Osteoblast (primary cell): ENCODE measurements around the gene ZNF488. TPM values are rescaled to one million over a fixed set of nuclear protein-coding genes. Genes with fewer than 3 reads are reported as not detected.

ENCODE experiments used
- DNase-seq: peaks from one replicate; pipeline ENCODE4 v3.0.0; 2011; ENCODE audit warnings: low spot score, mixed read lengths; ENCODE audit not compliant: insufficient read length; ENCODE audit errors: missing footprints
- H2AFZ ChIP-seq: 2 replicates; pipeline ENCODE4 v1.6.0; 2011; ENCODE audit warnings: mild to moderate bottlenecking, low read length
- H3K27ac ChIP-seq: 2 replicates; pipeline ENCODE4 v1.5.1; 2011; ENCODE audit warnings: mild to moderate bottlenecking, low read depth, low read length, moderate library complexity
- H3K27me3 ChIP-seq: 2 replicates; pipeline ENCODE4 v1.6.0; 2012; ENCODE audit warnings: mild to moderate bottlenecking, control low read depth, inconsistent platforms, low read length, moderate library complexity; ENCODE audit not compliant: insufficient read depth
- H3K36me3 ChIP-seq: 2 replicates; pipeline ENCODE4 v1.5.1; 2011; ENCODE audit warnings: mild to moderate bottlenecking, low read length, control low read depth, moderate library complexity; ENCODE audit not compliant: insufficient read depth
- H3K4me1 ChIP-seq: 2 replicates; pipeline ENCODE4 v1.5.1; 2011; ENCODE audit warnings: mild to moderate bottlenecking, low read length, control low read depth, moderate library complexity; ENCODE audit not compliant: insufficient read depth
- H3K4me2 ChIP-seq: 2 replicates; pipeline ENCODE4 v1.6.0; 2011; ENCODE audit warnings: mild to moderate bottlenecking, low read length; ENCODE audit not compliant: insufficient read depth
- H3K4me3 ChIP-seq: fragments of 200-600 bp; sonication (generic); 3 replicates; pipeline ENCODE4 v1.5.1; 2012; ENCODE audit warnings: mild to moderate bottlenecking, low read length, inconsistent platforms; ENCODE audit not compliant: insufficient read depth
- H3K79me2 ChIP-seq: 2 replicates; pipeline ENCODE4 v1.6.0; 2012; ENCODE audit warnings: mild to moderate bottlenecking, low read length, control low read depth, inconsistent platforms; ENCODE audit not compliant: insufficient read depth
- H3K9me3 ChIP-seq: 2 replicates; pipeline ENCODE4 v1.5.1; 2011; ENCODE audit warnings: low read depth, low read length, control low read depth
- H4K20me1 ChIP-seq: 2 replicates; pipeline ENCODE4 v1.6.0; 2012; ENCODE audit warnings: mild to moderate bottlenecking, low read length, control low read depth; ENCODE audit not compliant: insufficient read depth
- CTCF ChIP-seq: IDR thresholded peaks from 2 replicates; pipeline ENCODE4 v1.5.1; 2011; ENCODE audit warnings: mild to moderate bottlenecking, low read depth, low read length, moderate library complexity; ENCODE audit errors: extremely low read depth
- total RNA-seq: library from RNA; depleted of rRNA; stranded (reverse); fragments of >200 nt; gene quantifications from 2 replicates; pipeline ENCODE4 v1.2.3, GENCODE V29; 2012

The ZNF488 gene
- total RNA-seq, 1 donor, result under 0.01 TPM

- Histone ChIP-seq H3K9me3 (no peaks in the 10 kb centered on the region), H3K27ac (no peak overlapping the region), H3K4me3 (no peak overlapping the region), H3K36me3 (no peaks in the 10 kb centered on the region), H4K20me1 (no peaks in the 10 kb centered on the region), H3K4me2 (no peak overlapping the region), H3K79me2 (no peaks in the 10 kb centered on the region), H3K4me1 (no peaks in the 10 kb centered on the region), H3K27me3 (peaks cover 15% of the 10 kb centered on the region), H2AFZ (no peak overlapping the region)
- no peak for TF ChIP-seq CTCF
- peak; percentile 73 for DNase-seq
Measured at GRCh38 chr10:47323087-47323486, 61.0 kb downstream of the ZNF488 start.

GRCh38 chr10:47322300-47323061 is 61.6 kb downstream of the ZNF488 start, which contains the start of gene GDF2:
TSS of gene GDF2 (plus strand) at chr10:47322454. CDS start at chr10:47322669, 215 bp downstream.
- Histone ChIP-seq H3K36me3 (no peaks in the 10 kb centered on the region), H4K20me1 (no peaks in the 10 kb centered on the region), H3K4me1 (no peaks in the 10 kb centered on the region), H2AFZ (no peak within 1 kb of the TSS), H3K4me2 (no peak within 1 kb of the TSS), H3K4me3 (no peak within 1 kb of the TSS), H3K79me2 (no peaks in the 10 kb centered on the region), H3K9me3 (no peaks in the 10 kb centered on the region), H3K27ac (no peak within 1 kb of the TSS), H3K27me3 (peaks cover 15% of the 10 kb centered on the region)
- peak; percentile 53 for DNase-seq
- TF ChIP-seq CTCF, result no peak

- Histone ChIP-seq H3K79me2 (no peaks in the 10 kb centered on the region), H3K4me1 (no peaks in the 10 kb centered on the region), H3K27ac (no peak overlapping the region), H3K9me3 (no peaks in the 10 kb centered on the region), H3K4me3 (no peak overlapping the region), H2AFZ (no peak overlapping the region), H3K4me2 (no peak overlapping the region), H3K27me3 (peaks cover 15% of the 10 kb centered on the region), H4K20me1 (no peaks in the 10 kb centered on the region), H3K36me3 (no peaks in the 10 kb centered on the region)
- no peak for TF ChIP-seq CTCF
- DNase-seq, result peak; percentile 78
Measured at GRCh38 chr10:47321521-47322195, 62.4 kb downstream of the ZNF488 start.

GRCh38 chr10:47320812-47321211 is 63.3 kb downstream of the ZNF488 start:
- no peak overlapping the region for H2AFZ ChIP-seq
- H4K20me1 ChIP-seq, result no peaks in the 10 kb centered on the region
- no peaks in the 10 kb centered on the region for H3K4me1 ChIP-seq
- no peak for TF ChIP-seq CTCF
- no peaks in the 10 kb centered on the region for H3K36me3 ChIP-seq
- no peak overlapping the region for H3K4me2 ChIP-seq
- no peak overlapping the region for H3K4me3 ChIP-seq
- no peaks in the 10 kb centered on the region for H3K9me3 ChIP-seq
- no peak overlapping the region for H3K27ac ChIP-seq
- peaks cover 15% of the 10 kb centered on the region for H3K27me3 ChIP-seq
- H3K79me2 ChIP-seq, result no peaks in the 10 kb centered on the region
- DNase-seq, result peak; percentile 38
